Kidney (tissue), 14 donors: Measurements from ENCODE around the gene CDCP2. TPM values are rescaled to one million over a fixed set of nuclear protein-coding genes. Genes with fewer than 3 reads are reported as not detected.

Source experiments
- DNase-seq, 5 donors: peaks; one replicate each; pipeline ENCODE4 v3.0.0-alpha.2; 2013 to 2020
- FAIRE-seq: peaks from 2 replicates; lab custom pipeline; 2012; peaks lifted over from hg19 to GRCh38; lab: Jason Lieb, UNC
- H3K27ac ChIP-seq, 2 donors: one replicate each; pipeline ENCODE4 v1.7.0; 2013; ENCODE audit warnings: low read depth in 2 of 2, low read length in 2 of 2, inconsistent platforms in 1 of 2
- H3K27me3 ChIP-seq: one replicate; pipeline ENCODE4 v1.7.1; 2013; ENCODE audit warnings: low read length, inconsistent platforms; ENCODE audit not compliant: control insufficient read depth, insufficient read depth
- H3K36me3 ChIP-seq, 3 donors: one replicate each; pipeline versions ENCODE4 v1.7.0 to v1.7.1; 2013; ENCODE audit warnings: low read length in 3 of 3, control low read depth in 1 of 3, inconsistent platforms in 1 of 3; ENCODE audit not compliant: insufficient read depth in 3 of 3, control insufficient read depth in 2 of 3
- H3K4me1 ChIP-seq, 3 donors: one replicate each; pipeline versions ENCODE4 v1.7.0 to v1.7.1; 2013; ENCODE audit warnings: low read length in 3 of 3, inconsistent platforms in 1 of 3, low read depth in 1 of 3; ENCODE audit not compliant: control insufficient read depth in 2 of 3, insufficient read depth in 2 of 3
- H3K4me3 ChIP-seq, 3 donors: one replicate each; pipeline versions ENCODE4 v1.7.0 to v1.8.1; 2013; ENCODE audit warnings: low read length in 3 of 3, control low read depth in 1 of 3, inconsistent platforms in 1 of 3
- H3K9ac ChIP-seq, 3 donors: one replicate each; pipeline versions ENCODE4 v1.7.0 to v1.7.1; 2013; ENCODE audit warnings: low read length in 3 of 3, control low read depth in 1 of 3, inconsistent platforms in 1 of 3
- H3K9me3 ChIP-seq, 3 donors: one replicate each; pipeline versions ENCODE4 v1.7.0 to v1.7.1; 2013; ENCODE audit warnings: low read length in 3 of 3, control low read depth in 1 of 3, inconsistent platforms in 1 of 3; ENCODE audit not compliant: control insufficient read depth in 2 of 3, insufficient read depth in 1 of 3
- intact Hi-C: fragments of 100-400 bp; cut with DNase I; formaldehyde crosslinking; loops from one replicate; pipeline ENCODE4 v1.11.1; 2022
- polyA plus RNA-seq: library from polyadenylated mRNA; stranded (reverse); fragments of 350-450 nt; fragmentation: Illumina TruSeq; extraction: RNeasy Lipid Tissue Mini Kit (QIAGEN cat#74804); gene quantifications from one replicate; pipeline ENCODE4 v1.2.3, GENCODE V29; 2014; ENCODE audit warnings: low read depth, low replicate concordance; ENCODE audit not compliant: insufficient read depth
- total RNA-seq: library from RNA; stranded (reverse); fragmentation: NEBNext Ultra II Directional; extraction: Animal tissue kit (Norgen Biotek cat#: 25700); gene quantifications from one replicate; pipeline ENCODE4 v1.2.1, GENCODE V29; 2021
- TF ChIP-seq, protein P1 (sequence below): IDR thresholded peaks from 3 replicates; pipeline ENCODE4 v1.5.1; 2012; ENCODE audit warnings: mild to moderate bottlenecking, moderate library complexity, borderline replicate concordance; ENCODE audit not compliant: insufficient read depth; ENCODE audit errors: extremely low read depth
- donor health status: control.
- donor health status: control.
- donor health status: control.
- donor health status: control.
- donor health status: control.
- donor health status: DM: yes; HTN: yes; CAD: no.
- donor health status: Normal renal cell carcinoma (clear cell type).

CDCP2 gene
- total and polyA plus RNA-seq, 2 donors from 2014 or later = 0.54 TPM; not detected in 1

DNA sequence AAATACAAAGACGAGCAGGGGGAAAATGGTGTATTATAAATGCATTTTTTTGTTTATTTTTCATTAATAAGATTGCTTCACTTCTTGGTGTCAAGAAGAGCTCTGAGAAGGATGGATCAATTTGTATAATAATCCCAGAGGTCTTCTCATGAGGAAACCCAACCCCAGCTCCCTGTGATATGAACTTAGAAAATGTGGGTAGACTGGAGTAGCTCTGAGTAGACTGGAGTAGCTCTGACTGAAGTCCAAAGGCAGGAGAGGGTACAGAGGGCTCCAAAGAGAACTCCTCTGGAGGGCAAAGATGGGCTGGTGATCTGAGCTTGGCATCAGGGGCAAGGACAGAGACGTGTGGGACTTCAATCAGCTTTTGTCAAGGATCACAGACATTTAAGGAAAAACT lies 21.4 kb downstream of the CDCP2 start:
- Histone ChIP-seq H3K27ac (no peak overlapping the region), H3K9me3 (no peaks in the 10 kb centered on the region), H3K4me1 (no peaks in the 10 kb centered on the region), H3K36me3 (no peaks in the 10 kb centered on the region), H3K27me3 (no peaks in the 10 kb centered on the region), H3K4me3 (no peak overlapping the region), H3K9ac (no peak overlapping the region)
- TF ChIP-seq, protein P1, sequence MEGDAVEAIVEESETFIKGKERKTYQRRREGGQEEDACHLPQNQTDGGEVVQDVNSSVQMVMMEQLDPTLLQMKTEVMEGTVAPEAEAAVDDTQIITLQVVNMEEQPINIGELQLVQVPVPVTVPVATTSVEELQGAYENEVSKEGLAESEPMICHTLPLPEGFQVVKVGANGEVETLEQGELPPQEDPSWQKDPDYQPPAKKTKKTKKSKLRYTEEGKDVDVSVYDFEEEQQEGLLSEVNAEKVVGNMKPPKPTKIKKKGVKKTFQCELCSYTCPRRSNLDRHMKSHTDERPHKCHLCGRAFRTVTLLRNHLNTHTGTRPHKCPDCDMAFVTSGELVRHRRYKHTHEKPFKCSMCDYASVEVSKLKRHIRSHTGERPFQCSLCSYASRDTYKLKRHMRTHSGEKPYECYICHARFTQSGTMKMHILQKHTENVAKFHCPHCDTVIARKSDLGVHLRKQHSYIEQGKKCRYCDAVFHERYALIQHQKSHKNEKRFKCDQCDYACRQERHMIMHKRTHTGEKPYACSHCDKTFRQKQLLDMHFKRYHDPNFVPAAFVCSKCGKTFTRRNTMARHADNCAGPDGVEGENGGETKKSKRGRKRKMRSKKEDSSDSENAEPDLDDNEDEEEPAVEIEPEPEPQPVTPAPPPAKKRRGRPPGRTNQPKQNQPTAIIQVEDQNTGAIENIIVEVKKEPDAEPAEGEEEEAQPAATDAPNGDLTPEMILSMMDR = no peak
- FAIRE-seq (no peak), DNase-seq (no peak)
- intact Hi-C loops = no loop called here

DNA sequence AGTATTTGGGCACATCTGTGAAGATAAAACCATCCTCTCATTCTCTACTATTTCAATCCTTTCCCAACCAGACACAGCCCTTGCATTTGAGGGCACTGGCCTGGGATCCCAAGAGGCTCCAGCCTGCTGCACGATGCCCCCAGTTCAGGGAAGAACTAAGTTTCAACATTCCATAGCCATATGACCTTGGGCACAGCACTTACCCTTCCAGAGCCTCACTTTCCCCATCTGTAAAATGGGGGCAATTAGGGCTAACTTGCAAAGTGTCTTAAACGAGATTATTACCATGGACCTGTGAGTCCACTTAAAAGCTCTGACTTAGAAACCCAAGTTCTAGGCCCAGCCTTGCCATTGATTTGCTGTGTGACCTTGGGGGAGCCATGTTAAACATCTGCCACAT lies 22.9 kb downstream of the CDCP2 start:
- Histone ChIP-seq H3K27ac (no peak overlapping the region), H3K27me3 (no peaks in the 10 kb centered on the region), H3K9me3 (no peaks in the 10 kb centered on the region), H3K9ac (no peak overlapping the region), H3K4me3 (no peak overlapping the region), H3K36me3 (no peaks in the 10 kb centered on the region), H3K4me1 (peaks cover 0 to 3% (median 0%) of the 10 kb centered on the region in 3 donors)
- TF ChIP-seq, protein P1 = no peak
- DNase-seq (no peak), FAIRE-seq (no peak)
- intact Hi-C loops = no loop called here

DNA sequence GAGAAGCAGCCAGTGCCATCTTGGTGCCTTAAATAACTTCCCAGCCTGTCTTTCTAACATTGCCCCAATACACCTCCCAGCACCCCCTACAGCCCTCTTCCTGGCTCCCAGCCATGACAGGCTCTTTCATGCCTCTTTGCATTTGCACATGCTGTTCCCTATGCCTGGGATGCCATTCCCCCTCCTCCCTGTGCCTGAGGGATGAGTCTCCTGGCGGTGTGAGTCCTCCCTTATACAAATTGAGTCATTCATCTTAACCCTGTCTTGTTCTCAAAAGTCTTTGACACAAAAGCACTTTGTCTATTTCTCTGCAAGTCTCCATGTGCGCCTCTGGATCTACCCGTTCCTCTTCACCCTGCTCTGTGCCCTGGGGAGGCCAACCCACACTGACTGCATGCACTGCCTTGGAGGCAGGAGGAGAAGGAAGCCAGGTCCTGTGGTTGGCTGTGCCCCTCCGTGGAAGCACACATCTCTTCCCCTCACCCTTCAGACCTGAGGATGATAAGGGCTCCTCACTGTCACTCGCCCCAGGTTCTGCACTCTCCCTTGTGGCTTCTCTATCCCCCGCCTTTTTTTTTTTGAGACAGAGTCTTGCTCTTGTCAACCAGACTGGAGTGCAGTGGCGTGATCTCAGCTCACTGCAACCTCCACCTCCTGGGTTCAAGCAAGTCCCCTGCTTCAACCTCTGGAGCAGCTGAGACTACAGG lies 25.1 kb downstream of the CDCP2 start:
- no peak for DNase-seq
- intact Hi-C loops = no loop called here

More for the DNA sequence above, 25.1 kb downstream of the CDCP2 start:
- TF ChIP-seq, protein P1 = no peak
- Histone ChIP-seq H3K9me3 (no peaks in the 10 kb centered on the region), H3K27ac (no peak overlapping the region), H3K9ac (no peak overlapping the region), H3K4me3 (no peak overlapping the region), H3K27me3 (no peaks in the 10 kb centered on the region), H3K4me1 (peaks cover 0 to 3% (median 0%) of the 10 kb centered on the region in 3 donors), H3K36me3 (no peaks in the 10 kb centered on the region)
- FAIRE-seq = no peak
